Natural killer cell treated with Interleukin-12 subunit alpha and Interleukin-12 subunit beta and Interleukin-15 and Interleukin-18, amount 100 ng/mL, for 72 hours (primary cell): ENCODE data around the gene COL20A1. TPM values are rescaled to one million over a fixed set of nuclear protein-coding genes. Genes with fewer than 3 reads are reported as not detected.

Experiments
- ATAC-seq, 2 donors: fragments of 150-1000 bp; cut with Tn5 transposase in 1 of 2; sonication (Bioruptor Pico), chemical (Tn5 transposase) in 1 of 2; 2 replicates each; pipeline ENCODE4 v1.10.0; 2021
- DNase-seq: peaks from one replicate; pipeline ENCODE4 v3.0.0; 2022; ENCODE audit warnings: low spot score
- H3K27ac Mint-ChIP-seq, 2 donors: 1 replicate in 1 of 2; 2 replicates in 1 of 2; pipeline ENCODE4 v1.8.0; 2022; ENCODE audit warnings: mixed read lengths in 2 of 2, mild to moderate bottlenecking in 1 of 2, moderate library complexity in 1 of 2
- H3K27me3 Mint-ChIP-seq, 2 donors: 1 replicate in 1 of 2; 2 replicates in 1 of 2; pipeline ENCODE4 v1.8.0; 2022; ENCODE audit warnings: mixed read lengths in 2 of 2
- H3K36me3 Mint-ChIP-seq: one replicate; pipeline ENCODE4 v1.8.0; 2022; ENCODE audit warnings: mixed read lengths
- H3K4me1 Mint-ChIP-seq, 2 donors: 1 replicate in 1 of 2; 2 replicates in 1 of 2; pipeline ENCODE4 v1.8.0; 2022; ENCODE audit warnings: low read depth in 2 of 2, mixed read lengths in 2 of 2, mild to moderate bottlenecking in 1 of 2
- H3K4me3 Mint-ChIP-seq: one replicate; pipeline ENCODE4 v1.8.0; 2022; ENCODE audit warnings: mixed read lengths
- H3K9me3 Mint-ChIP-seq: 2 replicates; pipeline ENCODE4 v1.8.0; 2022; ENCODE audit warnings: mixed read lengths
- total RNA-seq, 2 donors: library from RNA; stranded (reverse); gene quantifications; one replicate each; pipeline ENCODE4 v1.2.3, GENCODE V29; 2022

COL20A1 gene
- total RNA-seq, 2 donors from 2014 or later: not detected

DNA sequence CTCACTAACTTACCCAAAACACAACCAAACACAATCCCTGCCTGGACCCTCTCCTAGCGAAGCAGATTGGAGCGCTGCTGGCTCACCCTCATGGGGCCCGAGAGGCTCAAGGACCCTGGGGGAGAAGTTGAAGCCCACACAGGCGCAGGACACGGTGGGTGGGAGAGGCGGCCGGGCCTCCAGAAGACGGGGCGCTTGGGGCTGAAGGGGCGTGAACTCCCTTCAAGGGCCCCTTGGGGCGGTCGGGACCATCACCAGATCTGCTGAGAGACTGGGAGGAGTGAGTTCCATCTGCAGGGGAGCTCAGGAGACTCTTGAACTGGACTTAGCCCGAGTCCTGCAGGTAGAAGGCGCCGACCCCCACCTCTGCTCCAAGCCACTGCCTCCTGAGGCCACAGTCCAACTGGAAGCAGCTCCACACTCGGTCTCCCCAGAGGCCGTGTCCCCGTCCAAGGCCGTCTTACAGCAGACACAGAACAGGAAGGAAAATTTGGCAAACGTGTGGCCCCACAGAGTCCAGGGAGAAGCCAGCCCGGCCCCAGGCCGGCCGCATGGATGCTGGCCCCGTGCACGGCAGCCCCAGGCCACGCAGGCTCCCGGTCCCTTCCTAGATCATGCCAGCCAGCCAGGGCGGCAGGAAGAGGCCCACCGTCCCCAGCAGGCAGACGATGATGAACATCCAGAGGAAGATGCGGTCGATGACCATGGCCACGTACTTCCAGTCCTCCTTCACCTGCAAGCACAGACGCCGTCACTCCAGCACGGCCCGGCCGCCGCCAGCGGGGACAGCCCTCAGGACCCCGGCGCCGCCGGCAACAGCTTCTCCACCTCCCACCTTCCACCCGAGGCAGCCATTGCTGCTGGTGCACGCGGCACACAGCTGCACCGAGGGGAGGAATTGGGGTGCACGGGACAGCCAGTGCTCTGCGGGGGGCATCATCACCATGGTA, 53.4 kb downstream of the COL20A1 start:
- Mint-ChIP-seq H3K9me3 (peaks cover 5% of the 10 kb centered on the region), H3K4me1 (no peaks in the 10 kb centered on the region), H3K36me3 (no peaks in the 10 kb centered on the region), H3K27me3 (peaks cover 0 to 3% of the 10 kb centered on the region in 2 donors), H3K4me3 (no peak overlapping the region), H3K27ac (no peak overlapping the region)
- ATAC-seq: no peak
- DNase-seq: no peak

DNA sequence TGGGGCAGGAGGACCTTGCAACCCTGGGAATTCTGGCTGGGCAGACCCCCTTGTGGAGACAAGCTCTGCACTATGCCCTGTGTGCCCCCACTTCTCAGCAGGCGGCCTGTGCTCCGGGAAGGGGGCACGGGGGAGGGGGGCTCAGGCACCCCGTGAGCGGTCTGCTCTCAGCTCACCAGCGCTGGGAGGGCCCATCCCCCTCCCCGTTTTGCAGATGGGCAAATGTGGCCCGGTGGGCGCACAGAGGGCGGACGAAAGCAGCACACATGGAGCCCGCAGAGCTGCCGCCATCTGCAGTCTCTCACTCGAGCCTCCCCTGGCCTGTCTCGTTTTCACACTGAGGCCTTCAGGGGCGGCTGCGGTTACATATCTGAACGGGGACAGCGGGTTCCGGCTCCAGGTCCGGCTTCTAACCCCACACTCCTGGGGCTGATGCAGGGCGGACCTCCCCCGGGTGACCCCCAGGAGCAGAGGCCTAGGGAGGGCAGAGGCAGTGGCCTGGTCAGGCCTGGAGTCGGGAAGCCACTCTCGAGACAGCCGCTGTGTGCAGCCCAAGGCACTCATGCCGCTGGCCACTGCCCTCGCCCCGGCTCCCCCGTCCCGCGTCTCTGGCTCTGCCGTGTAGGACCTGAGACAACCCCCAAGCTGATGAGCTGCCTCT, 54.2 kb downstream of the COL20A1 start:
- no peaks in the 10 kb centered on the region for H3K27me3 Mint-ChIP-seq
- peaks cover 5% of the 10 kb centered on the region for H3K9me3 Mint-ChIP-seq
- H3K4me3 Mint-ChIP-seq: no peak overlapping the region
- ATAC-seq: no peak
- no peak overlapping the region for H3K27ac Mint-ChIP-seq
- H3K4me1 Mint-ChIP-seq: no peaks in the 10 kb centered on the region
- DNase-seq: no peak
- H3K36me3 Mint-ChIP-seq: no peaks in the 10 kb centered on the region

DNA sequence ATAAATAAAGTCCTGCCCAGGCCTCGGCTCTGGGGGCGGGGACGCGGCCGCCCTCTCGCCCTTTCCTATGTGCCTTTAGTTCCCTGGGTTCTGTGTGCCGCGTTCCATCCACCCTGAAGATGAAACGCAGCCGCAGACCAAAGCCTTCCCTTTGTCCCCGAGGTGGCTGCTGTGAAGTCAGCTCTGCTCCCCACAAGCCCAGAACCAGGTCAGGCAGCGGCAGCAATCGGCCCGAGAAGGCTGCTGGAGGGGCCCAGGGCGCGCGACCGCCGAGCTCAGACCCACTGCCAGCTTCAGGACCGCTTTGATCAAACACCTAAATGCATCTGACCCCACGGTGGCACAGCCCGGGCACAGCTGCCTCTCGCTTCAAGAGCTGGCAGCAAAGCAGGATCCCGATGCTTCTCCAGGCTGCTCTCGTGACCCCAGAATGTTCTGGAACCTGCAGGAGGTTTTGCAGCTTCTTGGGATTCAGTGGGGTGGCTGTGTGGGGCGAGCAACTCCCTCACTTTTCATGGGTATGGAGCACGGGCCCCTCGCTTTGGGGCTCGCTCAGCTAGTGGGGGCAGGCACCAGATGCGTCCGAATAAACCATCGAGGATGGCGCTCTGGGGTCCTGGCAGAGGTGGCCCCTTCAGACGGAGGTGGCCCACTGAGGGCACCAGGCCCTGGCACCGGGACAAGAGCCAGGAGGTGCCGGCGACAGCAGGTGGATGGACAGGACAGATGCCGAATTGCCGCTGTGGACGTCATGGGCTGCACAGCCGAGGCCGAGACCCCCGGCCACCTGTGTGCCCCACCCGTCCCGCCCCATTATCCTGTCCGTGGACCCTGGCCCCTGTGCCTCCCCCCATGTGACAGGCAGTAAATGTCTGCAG, 55.2 kb downstream of the COL20A1 start:
- no peak for DNase-seq
- no peak overlapping the region for H3K4me3 Mint-ChIP-seq
- no peak overlapping the region for H3K27ac Mint-ChIP-seq
- H3K36me3 Mint-ChIP-seq: no peaks in the 10 kb centered on the region
- H3K4me1 Mint-ChIP-seq: no peaks in the 10 kb centered on the region
- ATAC-seq: no peak
- H3K9me3 Mint-ChIP-seq: peaks cover 5% of the 10 kb centered on the region
- H3K27me3 Mint-ChIP-seq: no peaks in the 10 kb centered on the region

DNA sequence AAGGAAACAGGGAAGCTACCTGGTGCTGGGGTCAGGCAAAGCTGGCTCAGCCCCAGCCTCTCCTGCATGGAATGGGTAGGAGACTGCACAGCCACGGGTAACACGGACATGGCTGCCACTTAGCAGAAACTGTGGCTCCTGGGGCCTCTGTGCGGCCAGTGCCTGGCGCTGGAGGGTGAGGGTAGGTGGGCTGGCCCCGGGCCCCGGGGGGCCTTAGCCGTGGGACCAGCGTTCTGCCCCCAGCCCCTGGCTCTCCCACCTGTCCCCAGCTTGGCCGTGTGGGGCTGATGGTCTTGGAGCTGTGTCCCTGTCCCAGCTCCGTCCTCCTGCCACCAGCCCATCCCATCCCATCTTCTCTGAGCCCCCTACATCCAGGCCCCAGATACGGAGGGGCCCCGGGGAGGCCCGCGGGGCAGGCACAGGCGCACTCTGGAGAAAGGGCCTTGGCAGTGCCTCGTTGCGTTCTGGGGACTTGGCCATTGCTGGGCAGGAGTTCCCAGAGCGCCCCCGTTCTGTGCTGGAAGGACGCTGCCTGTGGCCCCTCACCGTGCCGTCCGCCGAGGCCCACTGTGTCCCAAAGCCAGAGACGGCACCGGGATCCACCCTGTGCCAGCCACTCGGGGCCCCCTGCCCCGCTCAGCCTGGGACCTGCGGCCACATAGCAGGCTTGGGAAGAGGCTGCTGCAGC, 56.0 kb downstream of the COL20A1 start:
- peaks cover 5% of the 10 kb centered on the region for H3K9me3 Mint-ChIP-seq
- H3K27ac Mint-ChIP-seq: no peak overlapping the region
- no peaks in the 10 kb centered on the region for H3K27me3 Mint-ChIP-seq
- no peaks in the 10 kb centered on the region for H3K36me3 Mint-ChIP-seq
- ATAC-seq (no peak), DNase-seq (no peak)
- no peaks in the 10 kb centered on the region for H3K4me1 Mint-ChIP-seq
- H3K4me3 Mint-ChIP-seq: no peak overlapping the region

DNA sequence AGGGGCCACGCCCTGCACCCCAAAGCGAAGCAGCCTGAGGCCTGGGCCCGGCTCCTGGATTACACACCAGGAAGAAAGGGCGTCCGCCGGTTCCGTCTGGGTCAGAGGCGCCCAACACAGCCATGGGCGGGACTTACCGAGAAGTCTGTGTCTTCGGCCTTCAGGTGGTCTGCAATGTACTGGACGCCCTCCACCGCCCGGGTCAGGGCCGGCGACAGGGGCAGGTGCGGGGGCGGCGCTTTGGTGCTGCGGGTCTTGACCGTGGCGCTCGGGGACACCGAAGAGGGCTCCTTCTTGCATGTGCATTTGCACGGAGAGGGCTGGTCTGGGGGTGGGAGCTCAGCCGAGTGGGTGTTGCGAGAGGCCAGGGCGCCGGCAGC, 56.5 kb downstream of the COL20A1 start:
- Mint-ChIP-seq H3K27ac (no peak overlapping the region), H3K27me3 (no peaks in the 10 kb centered on the region), H3K9me3 (peaks cover 5% of the 10 kb centered on the region), H3K36me3 (no peaks in the 10 kb centered on the region), H3K4me1 (no peaks in the 10 kb centered on the region), H3K4me3 (no peak overlapping the region)
- DNase-seq: no peak
- no peak for ATAC-seq

DNA sequence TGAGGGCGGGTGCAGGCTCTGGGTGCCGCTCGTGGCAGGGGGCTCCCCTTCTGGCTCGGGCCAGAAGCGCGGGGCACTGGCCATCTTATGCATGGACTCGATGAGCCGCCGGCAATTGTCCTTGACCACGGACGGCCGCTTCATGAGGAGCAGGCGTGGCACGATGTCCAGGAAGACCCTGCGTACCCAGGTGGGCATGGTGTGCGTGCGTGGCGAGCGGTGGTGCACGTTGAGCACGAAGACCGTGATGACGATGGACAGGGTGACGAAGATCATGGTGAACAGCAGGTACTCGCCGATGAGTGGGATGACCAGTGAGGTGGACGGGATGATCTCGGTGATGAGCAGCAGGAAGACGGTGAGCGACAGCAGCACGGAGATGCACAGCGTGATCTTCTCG, 57.2 kb downstream of the COL20A1 start:
- Mint-ChIP-seq H3K27me3 (no peaks in the 10 kb centered on the region), H3K36me3 (no peaks in the 10 kb centered on the region), H3K4me3 (no peak overlapping the region), H3K9me3 (peaks cover 5% of the 10 kb centered on the region), H3K27ac (no peak overlapping the region), H3K4me1 (no peaks in the 10 kb centered on the region)
- ATAC-seq: no peak
- no peak for DNase-seq

DNA sequence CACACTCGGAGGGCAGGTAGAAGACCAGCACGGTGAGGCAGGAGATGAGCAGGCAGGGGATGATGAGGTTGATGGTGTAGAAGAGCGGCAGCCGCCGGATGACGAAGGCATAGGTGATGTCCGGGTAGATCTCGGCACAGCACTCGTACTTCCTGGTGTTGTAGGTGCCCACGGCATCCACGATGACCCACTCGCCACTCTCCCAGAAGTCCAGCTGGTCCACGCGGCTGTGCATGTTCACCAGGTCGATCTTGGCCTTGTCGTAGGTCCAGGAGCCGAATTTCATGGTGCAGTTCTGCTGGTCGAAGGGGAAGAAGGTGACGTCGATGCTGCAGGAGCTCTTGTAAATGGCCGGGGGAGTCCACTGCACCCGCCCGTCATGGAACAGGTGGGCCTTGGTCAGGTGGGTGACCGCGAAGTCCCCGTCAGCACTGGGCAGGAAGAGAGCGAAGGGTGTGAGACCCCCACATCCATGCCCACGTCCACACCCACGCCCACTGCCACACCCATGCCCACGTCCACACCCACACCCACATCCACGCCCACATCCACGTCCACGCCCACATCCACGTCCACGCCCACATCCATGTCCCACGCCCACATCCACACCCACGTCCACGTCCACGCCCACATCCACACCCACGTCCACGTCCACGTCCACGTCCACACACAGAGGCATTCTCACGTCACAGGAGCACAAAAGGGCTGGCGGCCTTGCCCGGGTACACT, 57.8 kb downstream of the COL20A1 start:
- DNase-seq: no peak
- H3K36me3 Mint-ChIP-seq: no peaks in the 10 kb centered on the region
- H3K4me1 Mint-ChIP-seq: no peaks in the 10 kb centered on the region
- H3K9me3 Mint-ChIP-seq: peaks cover 5% of the 10 kb centered on the region
- ATAC-seq: no peak
- no peak overlapping the region for H3K27ac Mint-ChIP-seq
- no peaks in the 10 kb centered on the region for H3K27me3 Mint-ChIP-seq
- H3K4me3 Mint-ChIP-seq: no peak overlapping the region

DNA sequence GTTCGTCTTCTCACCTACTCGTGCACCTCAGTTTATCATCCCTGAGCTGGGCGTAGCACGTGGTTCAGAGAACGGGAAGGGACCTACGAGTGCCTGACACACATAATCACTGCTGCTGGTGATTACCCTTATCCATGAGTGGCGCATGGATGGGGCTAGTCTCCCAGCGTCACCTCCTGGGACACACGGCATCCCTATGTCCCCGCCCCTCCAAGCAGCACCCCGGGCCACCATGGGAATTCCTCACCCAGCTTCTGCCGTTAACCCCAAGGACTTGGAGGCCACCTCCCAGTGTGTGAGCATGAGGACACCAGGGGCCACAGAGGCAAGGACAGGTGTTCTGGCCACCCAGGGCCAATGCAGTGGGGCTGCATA, 58.3 kb downstream of the COL20A1 start:
- Mint-ChIP-seq H3K9me3 (peaks cover 5% of the 10 kb centered on the region), H3K27me3 (no peaks in the 10 kb centered on the region), H3K27ac (no peak overlapping the region), H3K4me1 (no peaks in the 10 kb centered on the region), H3K36me3 (no peaks in the 10 kb centered on the region), H3K4me3 (no peak overlapping the region)
- DNase-seq (no peak), ATAC-seq (no peak)

DNA sequence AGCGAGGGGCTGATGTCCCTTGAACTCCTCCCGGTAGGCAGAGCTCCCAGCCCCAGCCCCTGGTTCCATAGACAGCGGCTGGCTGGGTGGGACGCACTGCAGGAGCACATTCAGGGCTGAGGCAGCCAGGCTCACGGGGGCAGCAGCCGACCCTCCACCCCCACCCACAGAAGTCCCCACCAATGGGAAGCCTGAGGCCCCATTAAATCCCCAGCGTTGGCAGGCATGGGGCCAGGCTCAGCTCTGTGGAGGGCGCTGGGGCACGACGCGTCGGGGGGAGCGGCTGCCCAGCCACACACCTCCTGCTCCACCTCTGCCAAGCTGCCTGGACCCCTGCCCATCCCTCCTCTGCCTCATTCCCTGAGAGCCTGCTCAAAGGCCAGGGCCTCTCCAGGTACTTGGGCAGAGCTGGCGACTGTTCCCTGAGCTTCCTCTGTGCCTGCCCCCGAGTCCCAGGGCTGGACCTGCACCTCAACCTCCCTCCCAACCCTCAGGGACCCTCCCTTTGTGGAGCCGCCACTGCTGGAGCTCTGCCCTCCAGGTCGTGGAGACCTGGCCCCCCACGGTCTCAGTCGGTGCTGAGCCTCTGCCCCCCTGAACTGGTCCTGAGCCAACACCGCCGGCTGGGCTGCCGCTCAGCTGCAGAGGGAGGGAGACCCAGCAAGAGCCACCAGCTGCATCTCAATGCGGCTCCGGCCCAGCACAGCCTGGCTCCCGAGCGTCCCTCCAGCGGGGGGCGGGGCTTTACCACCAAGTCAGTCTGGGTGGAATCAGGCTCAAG, 59.0 kb downstream of the COL20A1 start:
- Mint-ChIP-seq H3K27me3 (no peaks in the 10 kb centered on the region), H3K9me3 (peaks cover 5% of the 10 kb centered on the region), H3K27ac (no peak overlapping the region), H3K4me1 (no peaks in the 10 kb centered on the region), H3K4me3 (no peak overlapping the region), H3K36me3 (no peaks in the 10 kb centered on the region)
- no peak for ATAC-seq
- no peak for DNase-seq

DNA sequence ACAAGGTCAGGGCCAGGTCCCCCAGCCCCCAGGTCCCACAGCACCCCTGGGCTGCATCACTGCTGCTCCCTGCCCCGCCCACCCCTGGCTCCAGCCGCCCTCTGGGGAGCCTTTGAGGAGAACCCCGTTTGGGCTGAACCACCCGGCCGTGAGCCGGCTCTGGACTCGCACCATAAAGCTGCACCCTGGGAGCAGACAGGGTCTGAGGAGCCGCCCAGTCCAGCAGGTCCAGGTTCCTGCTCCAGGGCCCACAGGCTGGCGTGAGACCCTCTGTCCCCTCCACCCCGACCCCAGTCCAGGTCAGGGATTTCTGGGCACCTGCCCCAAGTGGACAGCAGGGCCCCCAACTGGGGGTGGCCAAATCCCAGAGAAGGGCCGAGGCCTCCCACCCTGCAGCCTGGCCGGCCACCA, 59.8 kb downstream of the COL20A1 start:
- H3K27me3 Mint-ChIP-seq: no peaks in the 10 kb centered on the region
- H3K36me3 Mint-ChIP-seq: no peaks in the 10 kb centered on the region
- ATAC-seq (no peak), DNase-seq (no peak)
- H3K27ac Mint-ChIP-seq: no peak overlapping the region
- no peaks in the 10 kb centered on the region for H3K4me1 Mint-ChIP-seq
- H3K9me3 Mint-ChIP-seq: peaks cover 5% of the 10 kb centered on the region
- no peak overlapping the region for H3K4me3 Mint-ChIP-seq

DNA sequence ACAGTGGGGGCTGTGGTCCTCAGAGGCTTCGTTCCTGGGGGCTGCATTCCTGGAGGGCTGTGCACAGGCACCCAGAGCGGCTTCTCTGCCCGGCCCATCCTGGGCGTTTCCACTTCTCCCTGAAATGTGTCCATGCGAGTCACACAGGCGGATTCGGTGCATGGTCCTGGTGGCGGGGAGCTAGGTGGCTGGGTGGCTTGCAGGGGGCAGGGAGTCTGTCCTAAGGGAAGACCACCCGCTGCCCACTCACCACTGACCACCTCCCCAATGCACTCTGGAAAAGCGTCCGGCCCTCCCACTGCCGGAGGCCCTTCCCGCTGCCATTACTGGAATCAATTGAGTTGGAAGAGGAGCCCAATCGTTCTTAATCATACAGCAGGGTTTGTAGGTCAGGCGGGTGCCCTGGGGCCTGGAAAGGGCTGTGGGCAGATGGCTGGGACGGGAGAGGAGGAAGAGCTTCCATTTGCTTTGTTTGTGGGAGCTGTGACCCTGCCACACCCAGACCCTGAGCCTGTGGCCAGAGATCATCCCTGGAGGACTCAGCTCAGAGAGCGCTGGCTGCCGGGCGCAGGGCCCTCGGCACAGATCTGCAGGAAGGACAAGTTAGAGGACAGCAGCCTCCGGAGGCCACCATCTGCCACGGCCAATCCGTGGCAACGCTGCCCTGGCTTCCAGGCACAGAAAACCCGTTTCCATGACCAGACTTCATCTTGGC, 61.8 kb downstream of the COL20A1 start:
- H3K4me3 Mint-ChIP-seq: no peak overlapping the region
- no peaks in the 10 kb centered on the region for H3K4me1 Mint-ChIP-seq
- H3K36me3 Mint-ChIP-seq: no peaks in the 10 kb centered on the region
- DNase-seq (no peak), ATAC-seq (no peak)
- H3K27me3 Mint-ChIP-seq: no peaks in the 10 kb centered on the region
- H3K27ac Mint-ChIP-seq: no peak overlapping the region
- H3K9me3 Mint-ChIP-seq: peaks cover 5% of the 10 kb centered on the region

DNA sequence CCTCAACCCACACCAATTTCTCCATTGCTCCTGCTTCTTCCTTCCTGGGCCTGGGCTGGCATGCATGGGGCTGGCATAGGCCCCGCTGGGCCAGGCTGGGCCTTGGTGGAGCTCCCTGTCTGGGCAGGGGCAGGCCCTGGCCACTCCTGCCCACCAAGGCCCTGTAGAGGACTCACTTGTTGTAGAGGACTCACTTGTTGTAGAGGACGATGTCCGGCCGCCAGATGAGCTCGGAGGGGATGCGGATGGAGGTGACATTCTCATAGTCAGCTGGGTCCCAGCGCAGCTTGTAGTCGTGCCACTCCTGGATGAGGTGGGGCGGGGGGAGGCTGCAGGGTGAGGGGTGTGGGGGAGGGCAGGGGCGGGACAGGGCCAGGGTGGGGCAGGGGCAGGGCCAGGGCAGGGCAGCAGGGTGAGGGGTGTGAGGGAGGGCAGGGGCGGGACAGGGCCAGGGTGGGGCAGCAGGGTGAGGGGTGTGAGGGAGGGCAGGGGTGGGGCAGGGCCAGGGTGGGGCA, 62.9 kb downstream of the COL20A1 start:
- H3K4me1 Mint-ChIP-seq: no peaks in the 10 kb centered on the region
- H3K36me3 Mint-ChIP-seq: no peaks in the 10 kb centered on the region
- no peak for DNase-seq
- H3K9me3 Mint-ChIP-seq: no peaks in the 10 kb centered on the region
- ATAC-seq: no peak
- no peak overlapping the region for H3K27ac Mint-ChIP-seq
- H3K4me3 Mint-ChIP-seq: no peak overlapping the region
- no peaks in the 10 kb centered on the region for H3K27me3 Mint-ChIP-seq
